DOHH2 (cell line): ENCODE data around the gene PDK4.

ENCODE experiments used
- H3F3A ChIP-seq: fragments of 200-600 bp; sonication (generic), shearing (Covaris generic); 2 replicates; pipeline ENCODE4 v1.6.0; 2016; ENCODE audit warnings: antibody characterized with exemption, mild to moderate bottlenecking; ENCODE audit not compliant: control insufficient read depth, insufficient read depth
- H3K27ac ChIP-seq: fragments of 200-600 bp; sonication (generic); 2 replicates; pipeline ENCODE4 v1.5.1; 2014; ENCODE audit warnings: low read depth, mild to moderate bottlenecking, low read length, moderate library complexity
- H3K27me3 ChIP-seq: fragments of 200-600 bp; sonication (generic); 2 replicates; pipeline ENCODE4 v1.6.1; 2014; ENCODE audit warnings: mild to moderate bottlenecking, low read length, mixed read lengths; ENCODE audit not compliant: control insufficient read depth
- H3K36me3 ChIP-seq: fragments of 200-600 bp; sonication (generic); 2 replicates; pipeline ENCODE4 v1.6.1; 2014; ENCODE audit warnings: mild to moderate bottlenecking, low read length, moderate library complexity, mixed read lengths; ENCODE audit not compliant: control insufficient read depth
- H3K4me1 ChIP-seq: fragments of 200-600 bp; sonication (generic); 2 replicates; pipeline ENCODE4 v1.6.1; 2014; ENCODE audit warnings: mild to moderate bottlenecking, low read length, mixed read lengths; ENCODE audit not compliant: control insufficient read depth
- H3K4me2 ChIP-seq: fragments of 200-600 bp; sonication (generic); 2 replicates; pipeline ENCODE4 v1.6.0; 2014; ENCODE audit warnings: mild to moderate bottlenecking, low read length, moderate library complexity
- H3K4me3 ChIP-seq: fragments of 200-600 bp; sonication (generic); 2 replicates; pipeline ENCODE4 v1.5.1; 2014; ENCODE audit warnings: mild to moderate bottlenecking, low read length, mixed read lengths
- H3K79me2 ChIP-seq: fragments of 200-600 bp; sonication (generic); 2 replicates; pipeline ENCODE4 v1.6.1; 2014; ENCODE audit warnings: mild to moderate bottlenecking, low read length, mixed read lengths; ENCODE audit not compliant: control insufficient read depth
- H3K9me2 ChIP-seq: fragments of 200-600 bp; sonication (generic); replicated peaks from 2 replicates; pipeline ENCODE4 v1.6.1; 2014; ENCODE audit warnings: mild to moderate bottlenecking, low read length, mixed read lengths; ENCODE audit not compliant: control insufficient read depth
- H3K9me3 ChIP-seq: fragments of 200-600 bp; sonication (generic); 2 replicates; pipeline ENCODE4 v1.6.1; 2014; ENCODE audit warnings: antibody characterized with exemption, low read length, mixed read lengths; ENCODE audit not compliant: control insufficient read depth, insufficient read depth
- H4K20me1 ChIP-seq: fragments of 200-600 bp; sonication (generic); 2 replicates; pipeline ENCODE4 v1.6.0; 2014; ENCODE audit warnings: low read depth, mild to moderate bottlenecking, antibody characterized with exemption, low read length, moderate library complexity; ENCODE audit not compliant: control insufficient read depth, insufficient read depth
- EZH2phosphoT487 ChIP-seq: fragments of 200-600 bp; sonication (generic); IDR thresholded peaks from 2 replicates; pipeline ENCODE4 v1.6.1; 2017; ENCODE audit warnings: borderline replicate concordance, mild to moderate bottlenecking, antibody characterized with exemption, low read length, moderate library complexity, mixed read lengths
- TF ChIP-seq, protein P1 (sequence below): fragments of 200-600 bp; sonication (generic); IDR thresholded peaks from one replicate; pipeline ENCODE4 v1.5.1; 2014; ENCODE audit warnings: antibody characterized with exemption, mild to moderate bottlenecking, low read depth, low read length; ENCODE audit not compliant: poor library complexity, severe bottlenecking

Gene PDK4

DNA sequence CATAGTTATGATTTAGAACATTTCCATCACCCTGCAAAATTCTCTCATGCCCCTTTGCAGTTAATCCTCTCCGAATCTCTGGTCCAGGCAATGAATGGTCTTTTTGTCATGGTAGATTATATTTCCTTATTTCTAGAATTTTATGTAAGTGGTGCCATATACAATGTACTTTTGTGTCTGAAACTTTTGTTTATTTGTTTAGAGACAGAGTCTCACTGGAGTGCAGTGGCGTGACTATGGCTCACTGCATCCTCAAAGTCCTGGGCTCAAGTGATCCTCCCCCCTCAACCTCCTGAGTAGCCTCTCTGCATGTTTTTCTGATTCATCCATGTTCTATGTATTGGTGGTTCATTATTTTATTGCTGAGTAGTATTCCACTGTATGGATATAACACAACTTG is 23.2 kb upstream of the PDK4 start:
- TF ChIP-seq EZH2phosphoT487, result no peak
- TF ChIP-seq, protein P1, sequence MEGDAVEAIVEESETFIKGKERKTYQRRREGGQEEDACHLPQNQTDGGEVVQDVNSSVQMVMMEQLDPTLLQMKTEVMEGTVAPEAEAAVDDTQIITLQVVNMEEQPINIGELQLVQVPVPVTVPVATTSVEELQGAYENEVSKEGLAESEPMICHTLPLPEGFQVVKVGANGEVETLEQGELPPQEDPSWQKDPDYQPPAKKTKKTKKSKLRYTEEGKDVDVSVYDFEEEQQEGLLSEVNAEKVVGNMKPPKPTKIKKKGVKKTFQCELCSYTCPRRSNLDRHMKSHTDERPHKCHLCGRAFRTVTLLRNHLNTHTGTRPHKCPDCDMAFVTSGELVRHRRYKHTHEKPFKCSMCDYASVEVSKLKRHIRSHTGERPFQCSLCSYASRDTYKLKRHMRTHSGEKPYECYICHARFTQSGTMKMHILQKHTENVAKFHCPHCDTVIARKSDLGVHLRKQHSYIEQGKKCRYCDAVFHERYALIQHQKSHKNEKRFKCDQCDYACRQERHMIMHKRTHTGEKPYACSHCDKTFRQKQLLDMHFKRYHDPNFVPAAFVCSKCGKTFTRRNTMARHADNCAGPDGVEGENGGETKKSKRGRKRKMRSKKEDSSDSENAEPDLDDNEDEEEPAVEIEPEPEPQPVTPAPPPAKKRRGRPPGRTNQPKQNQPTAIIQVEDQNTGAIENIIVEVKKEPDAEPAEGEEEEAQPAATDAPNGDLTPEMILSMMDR, result no peak
- no peaks in the 10 kb centered on the region for H3F3A ChIP-seq
- no peak overlapping the region for H3K27ac ChIP-seq
- H3K9me3 ChIP-seq, result no peaks in the 10 kb centered on the region
- no peak overlapping the region for H3K4me2 ChIP-seq
- no peaks in the 10 kb centered on the region for H4K20me1 ChIP-seq
- no peaks in the 10 kb centered on the region for H3K9me2 ChIP-seq
- H3K79me2 ChIP-seq, result no peaks in the 10 kb centered on the region
- no peaks in the 10 kb centered on the region for H3K27me3 ChIP-seq
- no peaks in the 10 kb centered on the region for H3K36me3 ChIP-seq
- no peak overlapping the region for H3K4me3 ChIP-seq
- no peaks in the 10 kb centered on the region for H3K4me1 ChIP-seq

DNA sequence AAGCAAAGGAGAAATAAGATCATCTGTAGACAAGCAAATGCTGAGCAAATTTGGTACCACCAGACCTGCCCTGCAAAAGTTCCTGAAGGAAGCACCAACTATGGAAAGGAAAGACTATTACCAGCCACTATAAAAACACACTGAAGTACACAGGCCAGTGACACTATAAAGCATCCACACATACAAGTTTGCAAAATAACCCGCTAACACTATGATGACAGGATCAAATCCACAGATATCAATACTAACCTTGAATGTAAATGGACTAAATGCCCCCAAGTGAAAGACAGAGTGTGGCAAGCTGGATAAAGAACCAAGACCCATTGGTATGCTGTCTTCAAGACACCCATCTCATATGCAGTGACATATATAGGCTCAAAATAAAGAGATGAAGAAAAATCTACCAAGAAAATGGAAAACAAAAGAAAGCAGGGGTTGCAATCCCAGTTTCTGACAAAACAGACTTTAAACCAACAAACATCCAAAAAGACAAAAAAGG is 18.2 kb upstream of the PDK4 start:
- Histone ChIP-seq H3F3A (no peaks in the 10 kb centered on the region), H3K9me3 (no peaks in the 10 kb centered on the region), H3K4me2 (no peak overlapping the region), H3K27ac (no peak overlapping the region), H3K27me3 (no peaks in the 10 kb centered on the region), H3K9me2 (no peaks in the 10 kb centered on the region; the same call in 1 of the 2 replicates), H4K20me1 (no peaks in the 10 kb centered on the region), H3K4me3 (no peak overlapping the region), H3K79me2 (no peaks in the 10 kb centered on the region), H3K4me1 (peaks cover 3% of the 10 kb centered on the region; the same call in 1 of the 2 replicates), H3K36me3 (no peaks in the 10 kb centered on the region)
- no peak for TF ChIP-seq EZH2phosphoT487
- TF ChIP-seq, protein P1, result no peak

DNA sequence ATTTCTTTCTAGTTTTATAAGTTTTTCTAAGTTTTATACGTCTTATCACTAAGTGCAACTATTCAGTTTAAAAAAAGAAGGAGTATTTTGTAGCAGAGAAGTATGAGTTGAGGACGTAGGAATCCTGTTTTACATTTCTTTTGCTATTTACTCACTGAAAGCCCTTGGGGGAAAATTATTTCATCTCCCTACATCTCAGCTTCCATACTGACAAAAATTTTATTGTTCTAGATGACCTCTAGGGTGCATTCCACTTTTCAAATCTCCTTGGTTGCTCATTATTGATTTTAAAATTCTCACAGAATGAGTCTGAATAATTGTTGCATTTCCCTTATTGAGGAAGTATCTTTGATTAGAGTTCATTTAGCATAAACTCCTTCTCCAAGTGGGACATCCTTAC is 14.9 kb upstream of the PDK4 start:
- TF ChIP-seq, protein P1, result no peak
- no peak for TF ChIP-seq EZH2phosphoT487
- H3K4me2 ChIP-seq, result no peak overlapping the region

More for the DNA sequence above, 14.9 kb upstream of the PDK4 start:
- no peaks in the 10 kb centered on the region for H3K36me3 ChIP-seq
- no peaks in the 10 kb centered on the region for H3F3A ChIP-seq
- H3K9me2 ChIP-seq, result no peaks in the 10 kb centered on the region; the same call in 1 of the 2 replicates
- H3K79me2 ChIP-seq, result no peaks in the 10 kb centered on the region
- no peaks in the 10 kb centered on the region for H4K20me1 ChIP-seq
- H3K27me3 ChIP-seq, result no peaks in the 10 kb centered on the region
- H3K4me3 ChIP-seq, result no peak overlapping the region
- no peak overlapping the region for H3K27ac ChIP-seq
- peaks cover 13% of the 10 kb centered on the region for H3K4me1 ChIP-seq
- no peaks in the 10 kb centered on the region for H3K9me3 ChIP-seq
